Measurements from ENCODE around the gene PEX6.

DNA sequence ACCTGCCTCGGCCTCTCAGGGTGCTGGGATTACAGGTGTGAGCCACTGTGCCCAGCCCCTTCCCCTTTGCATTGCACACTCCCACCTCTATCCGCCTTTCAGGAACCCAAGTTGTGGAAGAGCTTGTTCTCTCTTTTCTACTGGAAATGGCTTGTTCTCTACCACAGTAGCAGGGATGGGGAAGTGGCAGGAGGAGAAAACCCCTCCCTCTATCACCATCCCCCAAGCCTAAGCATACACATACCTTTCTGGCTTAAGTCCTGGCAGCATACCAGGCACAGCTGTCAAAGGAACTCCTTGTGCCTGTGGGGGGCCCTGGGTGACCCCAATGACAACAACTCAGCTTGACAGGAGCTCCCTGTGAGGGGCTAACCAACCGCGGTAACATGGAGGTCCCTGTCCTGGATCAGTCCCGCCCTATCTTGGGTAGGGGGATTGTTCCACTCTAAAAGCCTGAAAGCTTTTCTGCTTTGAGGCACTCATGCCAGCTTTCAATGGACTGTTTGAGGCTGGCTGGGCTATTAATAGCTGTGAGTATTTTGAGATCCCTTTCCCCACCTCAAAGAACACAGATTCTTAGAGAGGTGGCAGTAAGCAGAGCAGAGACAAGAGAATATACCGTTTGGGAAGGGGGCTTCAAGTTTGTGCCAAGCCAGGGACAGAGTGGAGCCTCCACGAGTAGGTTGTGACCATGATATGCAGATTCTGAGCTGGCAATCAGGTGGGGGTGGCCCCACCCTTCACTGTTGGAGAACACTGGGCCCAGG lies 37.4 kb upstream of the PEX6 start:
- TF ChIP-seq CTCF (IDR thresholded peaks at IDR 0.05) (no peak), POLR2A (IDR thresholded peaks at IDR 0.05) (no peak)
